ENCODE results near the gene ZNF670.

The ZNF670 gene

DNA sequence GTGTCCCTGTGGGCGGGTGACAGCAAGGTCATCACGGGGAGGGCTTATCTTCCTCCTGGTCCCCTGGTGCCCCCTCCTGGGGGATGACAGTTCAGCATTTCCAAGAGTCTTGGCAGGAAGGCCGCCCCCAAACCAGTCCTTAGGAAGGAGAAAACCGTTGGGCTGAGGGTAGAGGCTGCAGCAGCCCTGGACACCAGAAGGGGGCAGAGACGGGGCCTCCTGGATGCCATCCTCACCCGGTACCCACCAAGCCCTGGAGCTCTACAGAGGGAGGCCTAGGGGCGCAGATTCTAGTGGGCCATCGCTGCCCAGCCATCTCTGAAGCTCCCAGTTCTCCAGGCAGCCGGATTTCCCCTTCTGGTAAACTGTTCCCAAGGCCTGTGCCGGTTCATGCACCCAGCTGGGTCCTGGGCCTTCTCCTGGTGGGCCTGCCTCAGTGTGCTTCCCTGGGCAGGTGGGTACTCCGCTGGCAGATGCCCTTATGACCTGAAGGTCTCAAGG lies 40.4 kb upstream of the ZNF670 start:
- Histone ChIP-seq H3K27me3 (ENCODE audit: insufficient read depth, low read depth, severe bottlenecking) (no peaks in the 10 kb centered on the region), H3K36me3 (no peaks in the 10 kb centered on the region), H3K4me3 (ENCODE audit: low read depth, low read length) (no peak overlapping the region), H3K27ac (no peak overlapping the region), H3K9me3 (ENCODE audit: severe bottlenecking) (peaks cover 2% of the 10 kb centered on the region)
- TF ChIP-seq, protein P1, sequence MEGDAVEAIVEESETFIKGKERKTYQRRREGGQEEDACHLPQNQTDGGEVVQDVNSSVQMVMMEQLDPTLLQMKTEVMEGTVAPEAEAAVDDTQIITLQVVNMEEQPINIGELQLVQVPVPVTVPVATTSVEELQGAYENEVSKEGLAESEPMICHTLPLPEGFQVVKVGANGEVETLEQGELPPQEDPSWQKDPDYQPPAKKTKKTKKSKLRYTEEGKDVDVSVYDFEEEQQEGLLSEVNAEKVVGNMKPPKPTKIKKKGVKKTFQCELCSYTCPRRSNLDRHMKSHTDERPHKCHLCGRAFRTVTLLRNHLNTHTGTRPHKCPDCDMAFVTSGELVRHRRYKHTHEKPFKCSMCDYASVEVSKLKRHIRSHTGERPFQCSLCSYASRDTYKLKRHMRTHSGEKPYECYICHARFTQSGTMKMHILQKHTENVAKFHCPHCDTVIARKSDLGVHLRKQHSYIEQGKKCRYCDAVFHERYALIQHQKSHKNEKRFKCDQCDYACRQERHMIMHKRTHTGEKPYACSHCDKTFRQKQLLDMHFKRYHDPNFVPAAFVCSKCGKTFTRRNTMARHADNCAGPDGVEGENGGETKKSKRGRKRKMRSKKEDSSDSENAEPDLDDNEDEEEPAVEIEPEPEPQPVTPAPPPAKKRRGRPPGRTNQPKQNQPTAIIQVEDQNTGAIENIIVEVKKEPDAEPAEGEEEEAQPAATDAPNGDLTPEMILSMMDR (IDR thresholded peaks at IDR 0.05; ENCODE audit: low read depth, low read length): peak; percentile 59
- peak; percentile 83 for DNase-seq

DNA sequence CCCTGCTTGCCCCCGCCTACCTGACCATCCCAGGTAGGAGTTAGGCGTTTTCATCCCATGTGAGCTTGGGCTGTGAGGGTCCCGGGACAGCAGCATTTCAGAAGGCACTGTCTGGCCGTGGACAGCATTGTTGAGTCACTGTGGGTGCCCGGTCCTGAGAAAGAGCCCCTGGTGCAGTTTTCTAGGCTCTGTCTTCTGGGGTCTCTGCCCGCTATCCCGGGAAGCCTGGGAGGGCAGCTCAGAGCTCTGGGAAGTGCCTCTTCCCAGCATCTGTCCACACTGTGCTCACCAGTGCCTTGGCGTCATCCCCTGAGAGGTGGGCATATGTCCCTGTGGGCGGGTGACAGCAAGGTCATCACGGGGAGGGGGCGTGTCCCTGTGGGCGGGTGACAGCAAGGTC lies 36.9 kb upstream of the ZNF670 start:
- H3K27me3 ChIP-seq (ENCODE audit: insufficient read depth, low read depth, severe bottlenecking): no peaks in the 10 kb centered on the region
- DNase-seq: no peak
- H3K4me3 ChIP-seq (ENCODE audit: low read depth, low read length): no peak overlapping the region
- H3K36me3 ChIP-seq: no peaks in the 10 kb centered on the region
- TF ChIP-seq, protein P1 (IDR thresholded peaks at IDR 0.05; ENCODE audit: low read depth, low read length): no peak
- no peaks in the 10 kb centered on the region for H3K9me3 ChIP-seq (ENCODE audit: severe bottlenecking)
- H3K27ac ChIP-seq: no peak overlapping the region

DNA sequence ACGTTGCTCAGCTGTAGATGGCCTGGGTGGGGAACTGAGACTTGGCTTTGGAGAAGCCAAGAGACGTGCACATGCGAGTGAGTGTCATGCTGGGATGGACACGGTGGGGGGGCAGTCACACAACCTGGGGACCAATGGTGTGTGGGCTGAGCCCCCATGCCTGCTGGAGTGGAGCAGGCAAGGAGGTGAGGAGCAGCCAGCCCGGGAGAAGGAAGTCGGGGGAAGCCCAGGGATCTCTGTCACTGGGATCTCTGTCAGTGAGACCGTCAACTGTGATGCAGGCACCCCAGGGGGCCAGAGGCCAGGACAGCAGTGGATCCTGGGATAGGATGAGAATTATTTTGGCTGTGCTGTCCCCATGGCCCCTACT lies 36.5 kb upstream of the ZNF670 start:
- Histone ChIP-seq H3K4me3 (ENCODE audit: low read depth, low read length) (no peak overlapping the region), H3K27ac (no peak overlapping the region), H3K27me3 (ENCODE audit: insufficient read depth, low read depth, severe bottlenecking) (no peaks in the 10 kb centered on the region), H3K36me3 (no peaks in the 10 kb centered on the region), H3K9me3 (ENCODE audit: severe bottlenecking) (no peaks in the 10 kb centered on the region)
- TF ChIP-seq, protein P1 (IDR thresholded peaks at IDR 0.05; ENCODE audit: low read depth, low read length): no peak
- no peak for DNase-seq

DNA sequence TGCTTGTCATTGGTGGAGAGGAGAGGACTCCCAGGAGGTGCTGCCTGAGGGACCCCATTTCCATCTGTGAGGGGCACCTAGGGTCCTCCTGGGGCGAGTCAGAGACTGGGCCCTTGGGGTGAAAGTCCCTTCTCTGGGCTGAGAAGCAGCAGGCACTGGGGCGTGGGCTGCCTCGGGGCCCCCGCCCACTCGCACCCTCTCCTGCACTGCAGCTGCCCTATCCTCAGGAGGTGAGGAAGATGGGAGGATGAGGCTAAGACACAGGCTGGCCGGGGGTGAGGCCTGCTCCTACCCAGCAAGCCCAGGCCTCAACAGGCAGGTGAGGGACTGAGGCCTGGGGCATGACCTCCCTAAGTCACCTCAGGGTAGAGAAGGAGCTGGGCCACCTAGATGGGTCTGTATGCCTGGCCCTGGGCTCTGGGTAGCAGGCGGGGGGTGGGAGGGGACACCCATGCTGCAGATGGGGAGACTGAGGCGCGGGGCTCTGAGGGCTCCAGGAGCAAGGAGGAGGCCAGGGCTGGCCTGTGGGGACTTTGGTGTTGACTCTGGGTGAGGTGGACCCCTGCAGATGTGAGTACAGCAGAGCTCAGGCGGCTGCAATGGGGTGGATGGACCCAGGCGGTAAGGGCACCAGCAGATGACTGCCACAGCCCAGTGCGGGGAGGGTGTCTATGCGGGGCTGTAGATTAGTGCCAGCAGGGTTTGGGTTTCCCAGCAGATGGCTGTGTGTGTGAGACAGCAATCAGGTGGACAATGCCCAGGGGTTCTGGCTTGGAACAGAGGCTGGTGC lies 35.9 kb upstream of the ZNF670 start:
- no peaks in the 10 kb centered on the region for H3K9me3 ChIP-seq (ENCODE audit: severe bottlenecking)
- no peak overlapping the region for H3K4me3 ChIP-seq (ENCODE audit: low read depth, low read length)
- no peaks in the 10 kb centered on the region for H3K27me3 ChIP-seq (ENCODE audit: insufficient read depth, low read depth, severe bottlenecking)
- H3K36me3 ChIP-seq: no peaks in the 10 kb centered on the region
- no peak for DNase-seq
- H3K27ac ChIP-seq: no peak overlapping the region
- TF ChIP-seq, protein P1 (IDR thresholded peaks at IDR 0.05; ENCODE audit: low read depth, low read length): no peak

DNA sequence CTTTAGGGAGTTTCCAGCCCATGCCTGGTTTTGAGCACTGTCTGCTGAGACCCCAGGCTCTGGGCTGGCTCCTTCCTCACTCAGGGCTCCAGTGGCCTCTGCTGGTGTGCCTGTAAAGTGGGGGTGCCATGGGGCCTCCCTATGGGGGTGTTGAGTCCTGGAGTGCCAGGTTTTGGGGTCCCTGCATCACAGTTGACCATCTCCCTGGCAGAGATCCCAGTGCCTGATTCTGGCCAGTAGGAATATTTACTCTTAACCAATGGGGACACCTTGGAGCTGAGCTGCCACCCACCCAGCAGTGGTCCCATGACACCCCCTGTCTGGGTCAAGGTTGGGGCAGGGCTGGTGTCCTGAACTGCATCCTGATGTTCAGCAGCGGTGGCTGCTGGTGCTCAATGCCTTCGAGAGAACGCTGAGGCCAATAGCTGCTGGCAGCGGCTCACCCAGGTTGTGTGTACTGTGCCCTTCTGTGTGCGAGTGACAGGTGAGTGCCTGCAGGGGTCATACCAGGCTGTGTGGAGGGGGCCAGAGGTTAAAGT lies 35.2 kb upstream of the ZNF670 start:
- no peak for DNase-seq
- Histone ChIP-seq H3K36me3 (no peaks in the 10 kb centered on the region), H3K4me3 (ENCODE audit: low read depth, low read length) (no peak overlapping the region), H3K27me3 (ENCODE audit: insufficient read depth, low read depth, severe bottlenecking) (no peaks in the 10 kb centered on the region), H3K27ac (no peak overlapping the region), H3K9me3 (ENCODE audit: severe bottlenecking) (no peaks in the 10 kb centered on the region)
- TF ChIP-seq, protein P1 (IDR thresholded peaks at IDR 0.05; ENCODE audit: low read depth, low read length): no peak

Measured in WERI-Rb-1 (cell line).